ENCODE measurements around the gene PPP2R5C.

Gene PPP2R5C

GRCh38 chr14:101858791-101859537, 97.5 kb downstream of the PPP2R5C start:
- no peaks in the 10 kb centered on the region for H3K27me3 ChIP-seq (ENCODE audit: insufficient read depth, low read depth, severe bottlenecking)
- H3K27ac ChIP-seq, result no peak overlapping the region
- H3K4me3 ChIP-seq (ENCODE audit: low read depth, low read length), result no peak overlapping the region
- DNase-seq, result no peak
- peaks cover 33% of the 10 kb centered on the region for H3K36me3 ChIP-seq
- TF ChIP-seq, protein P1, sequence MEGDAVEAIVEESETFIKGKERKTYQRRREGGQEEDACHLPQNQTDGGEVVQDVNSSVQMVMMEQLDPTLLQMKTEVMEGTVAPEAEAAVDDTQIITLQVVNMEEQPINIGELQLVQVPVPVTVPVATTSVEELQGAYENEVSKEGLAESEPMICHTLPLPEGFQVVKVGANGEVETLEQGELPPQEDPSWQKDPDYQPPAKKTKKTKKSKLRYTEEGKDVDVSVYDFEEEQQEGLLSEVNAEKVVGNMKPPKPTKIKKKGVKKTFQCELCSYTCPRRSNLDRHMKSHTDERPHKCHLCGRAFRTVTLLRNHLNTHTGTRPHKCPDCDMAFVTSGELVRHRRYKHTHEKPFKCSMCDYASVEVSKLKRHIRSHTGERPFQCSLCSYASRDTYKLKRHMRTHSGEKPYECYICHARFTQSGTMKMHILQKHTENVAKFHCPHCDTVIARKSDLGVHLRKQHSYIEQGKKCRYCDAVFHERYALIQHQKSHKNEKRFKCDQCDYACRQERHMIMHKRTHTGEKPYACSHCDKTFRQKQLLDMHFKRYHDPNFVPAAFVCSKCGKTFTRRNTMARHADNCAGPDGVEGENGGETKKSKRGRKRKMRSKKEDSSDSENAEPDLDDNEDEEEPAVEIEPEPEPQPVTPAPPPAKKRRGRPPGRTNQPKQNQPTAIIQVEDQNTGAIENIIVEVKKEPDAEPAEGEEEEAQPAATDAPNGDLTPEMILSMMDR (IDR thresholded peaks at IDR 0.05; ENCODE audit: low read depth, low read length), result no peak
- no peaks in the 10 kb centered on the region for H3K9me3 ChIP-seq (ENCODE audit: severe bottlenecking)

- no peak for DNase-seq
- TF ChIP-seq, protein P1 (IDR thresholded peaks at IDR 0.05; ENCODE audit: low read depth, low read length), result no peak
- H3K4me3 ChIP-seq (ENCODE audit: low read depth, low read length), result no peak overlapping the region
- no peaks in the 10 kb centered on the region for H3K9me3 ChIP-seq (ENCODE audit: severe bottlenecking)
- peaks cover 38% of the 10 kb centered on the region for H3K36me3 ChIP-seq
- no peak overlapping the region for H3K27ac ChIP-seq
- no peaks in the 10 kb centered on the region for H3K27me3 ChIP-seq (ENCODE audit: insufficient read depth, low read depth, severe bottlenecking)
Observed at GRCh38 chr14:101859538-101859902, 98.0 kb downstream of the PPP2R5C start.

DNA sequence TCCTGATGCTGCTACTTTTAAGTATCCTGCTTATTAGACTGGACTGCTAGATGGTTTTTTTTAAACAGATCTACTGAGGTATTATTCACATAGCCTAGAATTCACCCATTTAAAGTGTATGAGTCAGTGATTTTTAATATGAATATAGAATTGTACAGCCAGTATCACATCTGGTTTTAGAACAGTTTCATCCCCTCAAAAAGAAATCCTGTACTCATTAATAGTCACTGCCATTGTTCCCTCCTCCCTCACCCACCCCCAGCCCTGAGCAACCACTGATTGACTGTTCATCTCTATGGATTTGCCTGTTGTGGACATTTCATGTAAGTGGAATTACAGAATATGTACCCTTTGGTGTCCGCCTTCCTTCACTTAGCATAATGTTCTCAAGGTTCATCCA, 98.4 kb downstream of the PPP2R5C start:
- Histone ChIP-seq H3K36me3 (peaks cover 38% of the 10 kb centered on the region), H3K27ac (no peak overlapping the region), H3K9me3 (ENCODE audit: severe bottlenecking) (no peaks in the 10 kb centered on the region), H3K4me3 (ENCODE audit: low read depth, low read length) (no peak overlapping the region), H3K27me3 (ENCODE audit: insufficient read depth, low read depth, severe bottlenecking) (no peaks in the 10 kb centered on the region)
- TF ChIP-seq, protein P1 (IDR thresholded peaks at IDR 0.05; ENCODE audit: low read depth, low read length), result no peak
- no peak for DNase-seq

GRCh38 chr14:101861464-101861863, 100.0 kb downstream of the PPP2R5C start:
- TF ChIP-seq, protein P1 (IDR thresholded peaks at IDR 0.05; ENCODE audit: low read depth, low read length), result no peak
- no peaks in the 10 kb centered on the region for H3K9me3 ChIP-seq (ENCODE audit: severe bottlenecking)
- H3K4me3 ChIP-seq (ENCODE audit: low read depth, low read length), result no peak overlapping the region
- H3K36me3 ChIP-seq, result peaks cover 38% of the 10 kb centered on the region
- no peaks in the 10 kb centered on the region for H3K27me3 ChIP-seq (ENCODE audit: insufficient read depth, low read depth, severe bottlenecking)
- no peak overlapping the region for H3K27ac ChIP-seq
- no peak for DNase-seq

DNA sequence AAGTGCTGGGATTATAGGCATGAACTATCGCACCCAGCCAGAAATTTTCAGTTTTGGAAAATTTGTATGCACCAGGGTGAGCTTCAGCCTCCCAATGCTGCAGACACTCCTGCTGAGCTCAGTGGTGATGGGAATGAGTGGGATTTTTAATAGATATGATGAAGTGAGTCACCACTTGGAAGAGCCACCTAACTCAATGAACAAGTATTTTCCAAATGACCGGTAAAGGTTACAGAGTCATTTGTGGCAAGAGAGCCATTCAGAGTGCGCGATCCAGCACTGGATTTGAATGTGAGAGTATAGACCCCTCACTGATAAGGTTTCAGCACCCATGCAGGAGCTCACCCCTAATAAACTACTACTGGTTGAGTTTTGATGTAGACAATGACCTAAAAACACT, 100.7 kb downstream of the PPP2R5C start:
- Histone ChIP-seq H3K9me3 (ENCODE audit: severe bottlenecking) (no peaks in the 10 kb centered on the region), H3K4me3 (ENCODE audit: low read depth, low read length) (no peak overlapping the region), H3K36me3 (peaks cover 31% of the 10 kb centered on the region), H3K27me3 (ENCODE audit: insufficient read depth, low read depth, severe bottlenecking) (no peaks in the 10 kb centered on the region), H3K27ac (no peak overlapping the region)
- DNase-seq, result no peak
- TF ChIP-seq, protein P1 (IDR thresholded peaks at IDR 0.05; ENCODE audit: low read depth, low read length), result no peak

GRCh38 chr14:101862711-101863110, 101.2 kb downstream of the PPP2R5C start:
- Histone ChIP-seq H3K4me3 (ENCODE audit: low read depth, low read length) (no peak overlapping the region), H3K36me3 (peaks cover 25% of the 10 kb centered on the region), H3K27ac (no peak overlapping the region), H3K9me3 (ENCODE audit: severe bottlenecking) (no peaks in the 10 kb centered on the region), H3K27me3 (ENCODE audit: insufficient read depth, low read depth, severe bottlenecking) (no peaks in the 10 kb centered on the region)
- TF ChIP-seq, protein P1 (IDR thresholded peaks at IDR 0.05; ENCODE audit: low read depth, low read length), result no peak
- DNase-seq, result no peak
